HepG2 (cell line): Measurements from ENCODE around the gene GRID1. TPM values are rescaled to one million over a fixed set of nuclear protein-coding genes. Genes with fewer than 3 reads are reported as not detected.

Experiments used
- ATAC-seq: fragments of 200-7000 bp; cut with Tn5 transposase; 3 replicates; pipeline ENCODE4 v1.9.1; 2020; ENCODE audit warnings: mild to moderate bottlenecking, moderate library complexity
- BruUV-seq: library from RNA; stranded (reverse); fragments of 400-500 nt; replicated peaks from 2 replicates; lab custom pipeline; 2021; lab: Mats Ljungman, UMichigan
- CTCF ChIA-PET: fragments of 300-600 bp; formaldehyde crosslinking; extraction: SDS; loops from one replicate; lab custom pipeline; 2021; ENCODE audit warnings: low total read pairs, inconsistent platforms, low intra/inter-chr PET ratio; lab: Yijun Ruan, JAX
- POLR2A ChIA-PET: fragments of 350-600 bp; sonication (Branson Sonifier 250); formaldehyde crosslinking; loops from one replicate; lab custom pipeline; 2020; ENCODE audit warnings: antibody characterized with exemption, inconsistent platforms; lab: Yijun Ruan, JAX
- DNase-seq: peaks from one replicate; pipeline ENCODE4 v3.0.0-alpha.2; 2015; ENCODE audit warnings: low spot score
- FAIRE-seq: peaks from 3 replicates; lab custom pipeline; 2011; peaks lifted over from hg19 to GRCh38; lab: Jason Lieb, UNC
- H2AFZ ChIP-seq: one replicate; pipeline ENCODE4 v1.6.1; 2011; ENCODE audit warnings: low read length, inconsistent platforms
- H3K27ac ChIP-seq: fragments of 300-600 bp; 3 replicates; pipeline ENCODE4 v1.8.0; 2011; ENCODE audit warnings: mixed run types, mild to moderate bottlenecking, mixed read lengths, low read length, inconsistent platforms; ENCODE audit not compliant: insufficient read depth; ENCODE audit errors: extremely low read length
- H3K27me3 ChIP-seq, 2 experiments: fragments of 200-600 bp in 1 of 2; 2 replicates in 1 of 2; 3 replicates in 1 of 2; pipeline versions ENCODE4 v1.6.0 to v1.8.0; 2011; ENCODE audit warnings: low read length in 2 of 2, mild to moderate bottlenecking in 2 of 2, moderate library complexity in 2 of 2, inconsistent platforms in 1 of 2; ENCODE audit not compliant: insufficient read depth in 2 of 2, control insufficient read depth in 1 of 2
- H3K36me3 ChIP-seq, 2 experiments: fragments of 200-600 bp in 1 of 2; replicated peaks in 1 of 2; 2 replicates in 1 of 2; 3 replicates in 1 of 2; pipeline versions ENCODE4 v1.5.1 to v1.8.0; 2011; ENCODE audit warnings: low read length in 2 of 2, inconsistent platforms in 1 of 2; ENCODE audit not compliant: insufficient read depth in 2 of 2, control insufficient read depth in 1 of 2
- H3K4me1 ChIP-seq: 2 replicates; pipeline ENCODE4 v1.5.1; 2012; ENCODE audit warnings: low read length, inconsistent platforms; ENCODE audit not compliant: insufficient read depth
- H3K4me2 ChIP-seq: 2 replicates; pipeline ENCODE4 v1.6.0; 2011; ENCODE audit warnings: low read depth, low read length, inconsistent platforms
- H3K4me3 ChIP-seq, 3 experiments: fragments of 200-600 bp in 1 of 3; sonication (generic), shearing (Covaris generic) in 1 of 3; replicated peaks in 1 of 3; 2 replicates each; pipeline ENCODE4 v1.5.1; 2011 to 2016; ENCODE audit warnings: low read length in 3 of 3, inconsistent platforms in 2 of 3, low read depth in 2 of 3, mild to moderate bottlenecking in 2 of 3, control low read depth in 1 of 3, mixed read lengths in 1 of 3; ENCODE audit not compliant: insufficient read depth in 1 of 3
- H3K79me2 ChIP-seq: one replicate; pipeline ENCODE4 v1.6.1; 2011; ENCODE audit warnings: low read length, inconsistent platforms; ENCODE audit not compliant: insufficient read depth
- H3K9ac ChIP-seq: 2 replicates; pipeline ENCODE4 v1.6.0; 2011; ENCODE audit warnings: mild to moderate bottlenecking, low read depth, low read length, inconsistent platforms; ENCODE audit not compliant: insufficient read depth
- H3K9me3 ChIP-seq: 2 replicates; pipeline ENCODE4 v1.5.1; 2012; ENCODE audit warnings: mild to moderate bottlenecking, low read length
- H4K20me1 ChIP-seq: 2 replicates; pipeline ENCODE4 v1.6.0; 2011; ENCODE audit warnings: inconsistent platforms, mild to moderate bottlenecking, low read length, moderate library complexity; ENCODE audit not compliant: insufficient read depth
- AKAP8 ChIP-seq: sonication (generic); formaldehyde crosslinking; IDR thresholded peaks from 2 replicates; pipeline ENCODE4 v1.5.1; 2020; ENCODE audit warnings: mild to moderate bottlenecking, missing genetic modification reagents
- ATM ChIP-seq: fragments of 450-650 bp; IDR thresholded peaks from 2 replicates; pipeline ENCODE4 v1.7.1; 2017; ENCODE audit warnings: mild to moderate bottlenecking, borderline replicate concordance
- FOXK2 ChIP-seq: fragments of 450-650 bp; IDR thresholded peaks from 2 replicates; pipeline ENCODE4 v1.6.1; 2016
- KDM5B ChIP-seq: sonication (generic); formaldehyde crosslinking; IDR thresholded peaks from 2 replicates; pipeline ENCODE4 v1.4.0; 2020; ENCODE audit warnings: missing genetic modification reagents, mild to moderate bottlenecking, borderline replicate concordance
- MAFK ChIP-seq, 2 experiments: IDR thresholded peaks in 1 of 2; conservative IDR thresholded peaks in 1 of 2; 2 replicates each; pipeline ENCODE4 v1.6.1; 2011; ENCODE audit warnings: improper control_type of control experiment in 2 of 2, low read length in 2 of 2
- ZFP36L2 ChIP-seq: sonication (generic); formaldehyde crosslinking; IDR thresholded peaks from 2 replicates; pipeline ENCODE4 v1.4.0; 2020; ENCODE audit warnings: missing genetic modification reagents
- ZNF160 ChIP-seq: sonication (generic); formaldehyde crosslinking; IDR thresholded peaks from 2 replicates; pipeline ENCODE4 v1.8.0; 2022; ENCODE audit warnings: mild to moderate bottlenecking, inconsistent platforms, missing genetic modification reagents
- ZNF282 ChIP-seq: fragments of 450-650 bp; IDR thresholded peaks from 2 replicates; pipeline ENCODE4 v1.6.1; 2018; ENCODE audit not compliant: partially characterized antibody
- ZNF333 ChIP-seq: sonication (generic); formaldehyde crosslinking; IDR thresholded peaks from 2 replicates; pipeline ENCODE4 v1.4.0; 2020; ENCODE audit warnings: mild to moderate bottlenecking, missing genetic modification reagents, borderline replicate concordance
- ZNF784 ChIP-seq: sonication (generic); formaldehyde crosslinking; IDR thresholded peaks from 2 replicates; pipeline ENCODE4 v1.5.1; 2020; ENCODE audit warnings: missing genetic modification reagents, mild to moderate bottlenecking, borderline replicate concordance
- WGBS: methylation state at CpG from one replicate; pipeline ENCODE4 v1.1.6; 2017; ENCODE audit warnings: low lambda C conversion rate; 5-methylcytosine and 5-hydroxymethylcytosine counted together
- in situ Hi-C: cut with HindIII; loops from 2 replicates; pipeline ENCODE4 v1.10.0; 2017; ENCODE audit warnings: low pct_unique_long_range_greater_than_20kb; ENCODE audit not compliant: extremely low pct_ligation_motif_present
- intact Hi-C: fragments of 100-400 bp; cut with micrococcal nuclease; formaldehyde crosslinking; loops from one replicate; pipeline ENCODE4 v1.10.0; 2022; ENCODE audit not compliant: unreplicated experiment
- polyA plus RNA-seq, 8 experiments: library from polyadenylated mRNA; depleted of rRNA in 3 of 8; stranded (reverse) in 7 of 8; unstranded in 1 of 8; fragments of >200 nt; fragmentation: Illumina TruSeq in 4 of 8; extraction: Trizol in 4 of 8; gene quantifications; 2 replicates each; pipeline versions ENCODE4 v1.2.1 to v1.2.3, GENCODE V29; 2011 to 2016; ENCODE audit warnings: low read depth in 4 of 8, missing spikeins in 1 of 8, mixed read lengths in 1 of 8; ENCODE audit not compliant: insufficient read depth in 1 of 8
- total RNA-seq, 5 experiments: library from RNA; depleted of rRNA; stranded (reverse); fragments of >200 nt; fragmentation: Illumina TruSeq; extraction: Trizol; gene quantifications; 2 replicates each; pipeline ENCODE4 v1.2.3, GENCODE V29; 2016; ENCODE audit warnings: low read depth in 1 of 5
- TF ChIP-seq, protein P1 (sequence below): sonication (generic); formaldehyde crosslinking; conservative IDR thresholded peaks from 2 replicates; pipeline ENCODE4 v1.4.0; 2020; ENCODE audit warnings: missing genetic modification reagents
- TF ChIP-seq, protein P2 (sequence below): sonication (generic); formaldehyde crosslinking; IDR thresholded peaks from 2 replicates; pipeline ENCODE4 v1.4.0; 2020; ENCODE audit warnings: missing genetic modification reagents
- TF ChIP-seq, protein P3 (sequence below): IDR thresholded peaks from 2 replicates; pipeline ENCODE4 v1.6.1; 2016; ENCODE audit warnings: low read depth, missing genetic modification reagents, missing compliant biosample characterization

GRID1 gene
- total and polyA plus RNA-seq, 2 of the 13 experiments (the other 11 are each of a cell fraction or from before 2014, with no cell fraction given), result 0.05 TPM; not detected in 1

DNA sequence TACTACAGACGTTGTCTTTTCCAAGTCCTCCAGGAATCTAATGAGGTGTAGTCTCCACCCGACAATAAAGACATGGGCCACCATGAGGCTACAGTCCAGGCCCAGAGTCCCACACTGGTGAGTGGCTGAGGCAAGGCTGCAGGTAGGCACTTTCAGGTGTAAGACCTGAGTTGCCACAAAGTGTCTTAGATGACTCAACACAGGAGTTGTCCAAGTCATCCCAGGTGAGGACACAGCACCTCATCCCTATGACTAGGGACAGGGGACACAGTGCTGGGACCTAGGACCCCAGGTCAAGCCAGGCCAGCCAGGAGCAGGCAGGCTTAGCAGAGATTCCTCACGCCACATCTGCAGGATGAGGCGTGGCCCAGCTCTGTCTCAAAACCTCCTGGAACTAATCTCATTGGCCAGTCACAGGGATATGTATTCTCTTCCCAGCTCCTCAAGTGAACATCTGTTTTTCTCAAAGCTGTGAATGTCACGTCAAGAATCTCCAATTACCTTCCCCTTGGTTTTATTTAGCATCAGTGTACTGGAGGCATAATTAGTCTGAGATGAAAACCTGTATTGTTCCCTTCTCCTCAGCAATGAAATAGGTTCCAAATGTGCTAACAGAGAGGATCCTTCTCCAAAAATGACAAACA, 254.6 kb downstream of the GRID1 start:
- POLR2A ChIA-PET, result no interaction called here
- no peak for FAIRE-seq
- TF ChIP-seq, protein P1, sequence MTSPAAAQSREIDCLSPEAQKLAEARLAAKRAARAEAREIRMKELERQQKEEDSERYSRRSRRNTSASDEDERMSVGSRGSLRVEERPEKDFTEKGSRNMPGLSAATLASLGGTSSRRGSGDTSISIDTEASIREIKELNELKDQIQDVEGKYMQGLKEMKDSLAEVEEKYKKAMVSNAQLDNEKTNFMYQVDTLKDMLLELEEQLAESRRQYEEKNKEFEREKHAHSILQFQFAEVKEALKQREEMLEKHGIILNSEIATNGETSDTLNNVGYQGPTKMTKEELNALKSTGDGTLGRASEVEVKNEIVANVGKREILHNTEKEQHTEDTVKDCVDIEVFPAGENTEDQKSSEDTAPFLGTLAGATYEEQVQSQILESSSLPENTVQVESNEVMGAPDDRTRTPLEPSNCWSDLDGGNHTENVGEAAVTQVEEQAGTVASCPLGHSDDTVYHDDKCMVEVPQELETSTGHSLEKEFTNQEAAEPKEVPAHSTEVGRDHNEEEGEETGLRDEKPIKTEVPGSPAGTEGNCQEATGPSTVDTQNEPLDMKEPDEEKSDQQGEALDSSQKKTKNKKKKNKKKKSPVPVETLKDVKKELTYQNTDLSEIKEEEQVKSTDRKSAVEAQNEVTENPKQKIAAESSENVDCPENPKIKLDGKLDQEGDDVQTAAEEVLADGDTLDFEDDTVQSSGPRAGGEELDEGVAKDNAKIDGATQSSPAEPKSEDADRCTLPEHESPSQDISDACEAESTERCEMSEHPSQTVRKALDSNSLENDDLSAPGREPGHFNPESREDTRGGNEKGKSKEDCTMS (CRISPR knock-in tag), result no peak
- no peak for TF ChIP-seq ATM
- no peak for TF ChIP-seq ZNF333
- TF ChIP-seq ZNF784, result no peak
- TF ChIP-seq ZNF282, result no peak
- TF ChIP-seq, protein P2, sequence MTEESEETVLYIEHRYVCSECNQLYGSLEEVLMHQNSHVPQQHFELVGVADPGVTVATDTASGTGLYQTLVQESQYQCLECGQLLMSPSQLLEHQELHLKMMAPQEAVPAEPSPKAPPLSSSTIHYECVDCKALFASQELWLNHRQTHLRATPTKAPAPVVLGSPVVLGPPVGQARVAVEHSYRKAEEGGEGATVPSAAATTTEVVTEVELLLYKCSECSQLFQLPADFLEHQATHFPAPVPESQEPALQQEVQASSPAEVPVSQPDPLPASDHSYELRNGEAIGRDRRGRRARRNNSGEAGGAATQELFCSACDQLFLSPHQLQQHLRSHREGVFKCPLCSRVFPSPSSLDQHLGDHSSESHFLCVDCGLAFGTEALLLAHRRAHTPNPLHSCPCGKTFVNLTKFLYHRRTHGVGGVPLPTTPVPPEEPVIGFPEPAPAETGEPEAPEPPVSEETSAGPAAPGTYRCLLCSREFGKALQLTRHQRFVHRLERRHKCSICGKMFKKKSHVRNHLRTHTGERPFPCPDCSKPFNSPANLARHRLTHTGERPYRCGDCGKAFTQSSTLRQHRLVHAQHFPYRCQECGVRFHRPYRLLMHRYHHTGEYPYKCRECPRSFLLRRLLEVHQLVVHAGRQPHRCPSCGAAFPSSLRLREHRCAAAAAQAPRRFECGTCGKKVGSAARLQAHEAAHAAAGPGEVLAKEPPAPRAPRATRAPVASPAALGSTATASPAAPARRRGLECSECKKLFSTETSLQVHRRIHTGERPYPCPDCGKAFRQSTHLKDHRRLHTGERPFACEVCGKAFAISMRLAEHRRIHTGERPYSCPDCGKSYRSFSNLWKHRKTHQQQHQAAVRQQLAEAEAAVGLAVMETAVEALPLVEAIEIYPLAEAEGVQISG, result no peak
- no peak for TF ChIP-seq MAFK (conservative IDR thresholded peaks at IDR 0.05 in 1 of 2, IDR thresholded peaks at IDR 0.05 in 1 of 2; ENCODE audit: low read length in 2 of 2)
- no peak for TF ChIP-seq ZNF160
- no peak for TF ChIP-seq AKAP8 (CRISPR knock-in tag)
- TF ChIP-seq KDM5B, result no peak
- no peak for TF ChIP-seq FOXK2
- no peak for TF ChIP-seq ZFP36L2 (CRISPR knock-in tag)
- TF ChIP-seq, protein P3, sequence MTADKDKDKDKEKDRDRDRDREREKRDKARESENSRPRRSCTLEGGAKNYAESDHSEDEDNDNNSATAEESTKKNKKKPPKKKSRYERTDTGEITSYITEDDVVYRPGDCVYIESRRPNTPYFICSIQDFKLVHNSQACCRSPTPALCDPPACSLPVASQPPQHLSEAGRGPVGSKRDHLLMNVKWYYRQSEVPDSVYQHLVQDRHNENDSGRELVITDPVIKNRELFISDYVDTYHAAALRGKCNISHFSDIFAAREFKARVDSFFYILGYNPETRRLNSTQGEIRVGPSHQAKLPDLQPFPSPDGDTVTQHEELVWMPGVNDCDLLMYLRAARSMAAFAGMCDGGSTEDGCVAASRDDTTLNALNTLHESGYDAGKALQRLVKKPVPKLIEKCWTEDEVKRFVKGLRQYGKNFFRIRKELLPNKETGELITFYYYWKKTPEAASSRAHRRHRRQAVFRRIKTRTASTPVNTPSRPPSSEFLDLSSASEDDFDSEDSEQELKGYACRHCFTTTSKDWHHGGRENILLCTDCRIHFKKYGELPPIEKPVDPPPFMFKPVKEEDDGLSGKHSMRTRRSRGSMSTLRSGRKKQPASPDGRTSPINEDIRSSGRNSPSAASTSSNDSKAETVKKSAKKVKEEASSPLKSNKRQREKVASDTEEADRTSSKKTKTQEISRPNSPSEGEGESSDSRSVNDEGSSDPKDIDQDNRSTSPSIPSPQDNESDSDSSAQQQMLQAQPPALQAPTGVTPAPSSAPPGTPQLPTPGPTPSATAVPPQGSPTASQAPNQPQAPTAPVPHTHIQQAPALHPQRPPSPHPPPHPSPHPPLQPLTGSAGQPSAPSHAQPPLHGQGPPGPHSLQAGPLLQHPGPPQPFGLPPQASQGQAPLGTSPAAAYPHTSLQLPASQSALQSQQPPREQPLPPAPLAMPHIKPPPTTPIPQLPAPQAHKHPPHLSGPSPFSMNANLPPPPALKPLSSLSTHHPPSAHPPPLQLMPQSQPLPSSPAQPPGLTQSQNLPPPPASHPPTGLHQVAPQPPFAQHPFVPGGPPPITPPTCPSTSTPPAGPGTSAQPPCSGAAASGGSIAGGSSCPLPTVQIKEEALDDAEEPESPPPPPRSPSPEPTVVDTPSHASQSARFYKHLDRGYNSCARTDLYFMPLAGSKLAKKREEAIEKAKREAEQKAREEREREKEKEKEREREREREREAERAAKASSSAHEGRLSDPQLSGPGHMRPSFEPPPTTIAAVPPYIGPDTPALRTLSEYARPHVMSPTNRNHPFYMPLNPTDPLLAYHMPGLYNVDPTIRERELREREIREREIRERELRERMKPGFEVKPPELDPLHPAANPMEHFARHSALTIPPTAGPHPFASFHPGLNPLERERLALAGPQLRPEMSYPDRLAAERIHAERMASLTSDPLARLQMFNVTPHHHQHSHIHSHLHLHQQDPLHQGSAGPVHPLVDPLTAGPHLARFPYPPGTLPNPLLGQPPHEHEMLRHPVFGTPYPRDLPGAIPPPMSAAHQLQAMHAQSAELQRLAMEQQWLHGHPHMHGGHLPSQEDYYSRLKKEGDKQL (CRISPR knock-in tag), result no peak

More for the DNA sequence above, 254.6 kb downstream of the GRID1 start:
- intact Hi-C loops (no loop called here), in situ Hi-C loops (no loop called here)
- ATAC-seq, result no peak
- no peaks in the 10 kb centered on the region for H3K4me1 ChIP-seq
- H3K4me2 ChIP-seq, result no peak overlapping the region
- no peak for DNase-seq
- WGBS, result 18% methylated on average over 5 of the region's 5 CpGs
- H3K36me3 ChIP-seq, result no peaks in the 10 kb centered on the region
- CTCF ChIA-PET, result no interaction called here
- H2AFZ ChIP-seq, result no peak overlapping the region
- BruUV-seq, result no TSS peak
- H3K27ac ChIP-seq, result no peak overlapping the region
- no peak overlapping the region for H3K9ac ChIP-seq
- H3K79me2 ChIP-seq, result no peaks in the 10 kb centered on the region
- H3K27me3 ChIP-seq, result peaks cover 3 to 6% of the 10 kb centered on the region in 2 experiments; a peak in 2 of 5 replicates
- no peak overlapping the region for H3K4me3 ChIP-seq
- no peaks in the 10 kb centered on the region for H3K9me3 ChIP-seq
- H4K20me1 ChIP-seq, result no peaks in the 10 kb centered on the region
